Measurements from ENCODE around the gene QSOX2. TPM values are rescaled to one million over a fixed set of nuclear protein-coding genes. Genes with fewer than 3 reads are reported as not detected.

QSOX2 gene
- total RNA-seq, 1 experiment from 2014 or later, result 40.0 TPM

DNA sequence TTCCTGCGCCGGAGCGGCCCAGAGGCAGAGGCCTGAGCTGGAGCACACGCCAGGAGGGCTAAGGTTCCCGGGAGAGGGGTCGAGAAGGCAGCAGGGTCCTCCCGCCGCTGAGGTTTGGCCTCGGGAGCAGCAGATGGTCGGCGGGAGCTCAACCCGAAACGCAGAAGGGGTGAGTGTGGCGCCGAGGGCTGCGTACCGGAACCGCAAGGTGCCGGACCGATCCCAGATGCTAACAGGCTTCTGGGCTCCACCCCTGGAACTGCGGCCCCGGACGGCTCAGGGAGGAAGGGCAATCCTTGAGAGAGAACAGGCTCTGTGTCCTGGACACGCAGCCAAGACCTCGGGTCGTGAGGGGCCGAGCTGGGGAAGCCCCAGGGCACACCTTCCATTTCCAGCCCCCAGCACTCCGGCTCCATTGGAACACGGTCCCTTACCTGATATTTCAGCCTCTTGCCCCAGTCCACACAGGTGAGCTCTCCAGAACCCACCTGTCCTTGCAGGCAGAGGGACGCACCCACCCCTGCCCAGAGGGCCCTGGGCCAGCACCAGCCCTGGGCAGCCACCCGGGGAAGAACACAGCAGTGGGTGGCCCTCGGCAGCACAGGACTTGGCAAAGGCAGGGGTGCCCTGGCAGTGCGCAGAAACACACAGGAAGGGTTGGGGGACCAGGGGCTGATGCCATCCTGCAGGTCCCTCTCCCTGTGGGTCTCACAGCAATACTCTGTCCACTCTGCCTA is 42.0 kb downstream of the QSOX2 start:
- Histone ChIP-seq H3K36me3 (ENCODE audit: control insufficient read depth, insufficient read depth, low read length) (no peaks in the 10 kb centered on the region), H3K4me1 (ENCODE audit: control insufficient read depth, insufficient read depth, low read length) (peaks cover 2% of the 10 kb centered on the region; the same call in 1 of the 2 replicates), H3K27ac (ENCODE audit: low read length) (no peak overlapping the region), H3K9me3 (ENCODE audit: control insufficient read depth, insufficient read depth, low read depth, low read length) (no peaks in the 10 kb centered on the region), H3K27me3 (ENCODE audit: control insufficient read depth, insufficient read depth, low read length) (no peaks in the 10 kb centered on the region), H3K4me3 (ENCODE audit: low read depth in 2 of 2, low read length in 2 of 2) (no peak overlapping the region)
- ChIA-PET CTCF (no interaction called here), POLR2A (no interaction called here)
- BruUV-seq (replicated peaks), result no TSS peak
- intact Hi-C loops (cut with micrococcal nuclease; ENCODE audit: unreplicated experiment) (no loop called here), in situ Hi-C loops (cut with HindIII; ENCODE audit: low pct_unique_long_range_greater_than_20kb, low sequenced_read_pairs) (no loop called here)
- TF ChIP-seq TCF7L2 (IDR thresholded peaks at IDR 0.05; ENCODE audit: low read depth, low read length) (no peak), SIN3A (IDR thresholded peaks at IDR 0.05; ENCODE audit: borderline replicate concordance, insufficient read depth, low read depth, low read length) (no peak), POLR2AphosphoS5 (IDR thresholded peaks at IDR 0.05; ENCODE audit: low read depth, low read length) (no peak)
- TF ChIP-seq, protein P1, sequence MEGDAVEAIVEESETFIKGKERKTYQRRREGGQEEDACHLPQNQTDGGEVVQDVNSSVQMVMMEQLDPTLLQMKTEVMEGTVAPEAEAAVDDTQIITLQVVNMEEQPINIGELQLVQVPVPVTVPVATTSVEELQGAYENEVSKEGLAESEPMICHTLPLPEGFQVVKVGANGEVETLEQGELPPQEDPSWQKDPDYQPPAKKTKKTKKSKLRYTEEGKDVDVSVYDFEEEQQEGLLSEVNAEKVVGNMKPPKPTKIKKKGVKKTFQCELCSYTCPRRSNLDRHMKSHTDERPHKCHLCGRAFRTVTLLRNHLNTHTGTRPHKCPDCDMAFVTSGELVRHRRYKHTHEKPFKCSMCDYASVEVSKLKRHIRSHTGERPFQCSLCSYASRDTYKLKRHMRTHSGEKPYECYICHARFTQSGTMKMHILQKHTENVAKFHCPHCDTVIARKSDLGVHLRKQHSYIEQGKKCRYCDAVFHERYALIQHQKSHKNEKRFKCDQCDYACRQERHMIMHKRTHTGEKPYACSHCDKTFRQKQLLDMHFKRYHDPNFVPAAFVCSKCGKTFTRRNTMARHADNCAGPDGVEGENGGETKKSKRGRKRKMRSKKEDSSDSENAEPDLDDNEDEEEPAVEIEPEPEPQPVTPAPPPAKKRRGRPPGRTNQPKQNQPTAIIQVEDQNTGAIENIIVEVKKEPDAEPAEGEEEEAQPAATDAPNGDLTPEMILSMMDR (IDR thresholded peaks at IDR 0.05), result no peak
- TF ChIP-seq, protein P2, sequence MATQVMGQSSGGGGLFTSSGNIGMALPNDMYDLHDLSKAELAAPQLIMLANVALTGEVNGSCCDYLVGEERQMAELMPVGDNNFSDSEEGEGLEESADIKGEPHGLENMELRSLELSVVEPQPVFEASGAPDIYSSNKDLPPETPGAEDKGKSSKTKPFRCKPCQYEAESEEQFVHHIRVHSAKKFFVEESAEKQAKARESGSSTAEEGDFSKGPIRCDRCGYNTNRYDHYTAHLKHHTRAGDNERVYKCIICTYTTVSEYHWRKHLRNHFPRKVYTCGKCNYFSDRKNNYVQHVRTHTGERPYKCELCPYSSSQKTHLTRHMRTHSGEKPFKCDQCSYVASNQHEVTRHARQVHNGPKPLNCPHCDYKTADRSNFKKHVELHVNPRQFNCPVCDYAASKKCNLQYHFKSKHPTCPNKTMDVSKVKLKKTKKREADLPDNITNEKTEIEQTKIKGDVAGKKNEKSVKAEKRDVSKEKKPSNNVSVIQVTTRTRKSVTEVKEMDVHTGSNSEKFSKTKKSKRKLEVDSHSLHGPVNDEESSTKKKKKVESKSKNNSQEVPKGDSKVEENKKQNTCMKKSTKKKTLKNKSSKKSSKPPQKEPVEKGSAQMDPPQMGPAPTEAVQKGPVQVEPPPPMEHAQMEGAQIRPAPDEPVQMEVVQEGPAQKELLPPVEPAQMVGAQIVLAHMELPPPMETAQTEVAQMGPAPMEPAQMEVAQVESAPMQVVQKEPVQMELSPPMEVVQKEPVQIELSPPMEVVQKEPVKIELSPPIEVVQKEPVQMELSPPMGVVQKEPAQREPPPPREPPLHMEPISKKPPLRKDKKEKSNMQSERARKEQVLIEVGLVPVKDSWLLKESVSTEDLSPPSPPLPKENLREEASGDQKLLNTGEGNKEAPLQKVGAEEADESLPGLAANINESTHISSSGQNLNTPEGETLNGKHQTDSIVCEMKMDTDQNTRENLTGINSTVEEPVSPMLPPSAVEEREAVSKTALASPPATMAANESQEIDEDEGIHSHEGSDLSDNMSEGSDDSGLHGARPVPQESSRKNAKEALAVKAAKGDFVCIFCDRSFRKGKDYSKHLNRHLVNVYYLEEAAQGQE (IDR thresholded peaks at IDR 0.05; ENCODE audit: insufficient read depth in 1 of 2, low read depth in 2 of 2, low read length in 1 of 2), result peak in 1 of 2 experiments; percentile 36; a peak in 1 of 4 replicates
- ATAC-seq (peak; percentile 25; the same call in 1 of the 2 replicates), DNase-seq (ENCODE audit: low read depth, low spot score) (no peak)

DNA sequence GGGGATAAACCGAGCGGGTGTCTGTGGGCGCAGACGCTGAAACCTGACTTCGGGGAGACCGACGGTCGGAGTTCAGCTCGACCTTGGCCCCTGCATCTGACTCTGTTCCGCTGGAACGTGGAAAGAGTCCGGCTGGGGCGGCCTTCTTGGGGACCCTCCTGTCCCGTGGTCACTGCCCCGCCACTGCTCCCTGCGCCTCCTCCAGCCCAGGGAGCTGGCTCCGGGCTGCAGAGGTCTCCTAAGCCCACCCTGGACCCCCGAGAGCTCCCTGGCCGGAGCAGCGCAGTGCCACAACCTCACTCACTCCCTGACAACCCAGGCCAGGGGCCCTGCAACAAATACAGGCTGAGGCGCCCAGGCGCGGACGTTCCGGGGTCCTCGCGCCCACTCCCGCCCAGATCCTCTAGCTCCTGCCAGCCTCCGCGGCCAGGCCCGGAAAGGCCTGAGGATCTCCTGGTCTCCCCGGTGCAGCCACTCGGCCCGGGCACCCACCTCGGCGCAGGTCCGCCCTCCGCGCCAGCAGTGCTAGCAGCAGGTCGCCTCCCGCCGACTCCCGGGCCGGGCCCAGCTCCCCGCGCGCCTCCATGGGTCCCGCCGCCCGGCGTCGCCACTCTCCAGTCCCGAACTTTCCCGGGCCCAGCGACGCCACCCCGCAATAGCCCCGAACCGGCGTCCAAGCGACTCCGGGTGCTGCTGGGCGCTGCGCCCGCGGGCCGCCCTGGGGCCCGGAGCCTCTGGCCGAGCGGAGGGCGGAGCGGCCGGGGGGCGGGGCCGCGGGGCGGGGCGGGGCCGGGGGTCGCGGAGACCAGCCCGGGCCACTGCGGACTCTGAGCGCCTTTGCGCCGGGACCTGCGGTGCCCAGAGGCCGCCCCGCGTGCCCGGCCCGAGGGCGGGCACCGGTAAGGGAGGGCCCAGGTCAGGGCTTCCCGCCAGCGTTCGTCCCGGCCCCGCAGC is 42.9 kb downstream of the QSOX2 start:
- ChIA-PET CTCF (no interaction called here), POLR2A (no interaction called here)
- in situ Hi-C loops (cut with HindIII; ENCODE audit: low pct_unique_long_range_greater_than_20kb, low sequenced_read_pairs) (no loop called here), intact Hi-C loops (cut with micrococcal nuclease; ENCODE audit: unreplicated experiment) (no loop called here)
- Histone ChIP-seq H3K4me1 (ENCODE audit: control insufficient read depth, insufficient read depth, low read length) (peaks cover 2% of the 10 kb centered on the region; the same call in 1 of the 2 replicates), H3K9me3 (ENCODE audit: control insufficient read depth, insufficient read depth, low read depth, low read length) (no peaks in the 10 kb centered on the region), H3K27me3 (ENCODE audit: control insufficient read depth, insufficient read depth, low read length) (no peaks in the 10 kb centered on the region), H3K4me3 (ENCODE audit: low read depth in 2 of 2, low read length in 2 of 2) (no peak overlapping the region), H3K36me3 (ENCODE audit: control insufficient read depth, insufficient read depth, low read length) (no peaks in the 10 kb centered on the region), H3K27ac (ENCODE audit: low read length) (no peak overlapping the region)
- no TSS peak for BruUV-seq (replicated peaks)
- ATAC-seq (no peak), DNase-seq (ENCODE audit: low read depth, low spot score) (no peak)
- TF ChIP-seq POLR2AphosphoS5 (IDR thresholded peaks at IDR 0.05; ENCODE audit: low read depth, low read length), result no peak
- no peak for TF ChIP-seq SIN3A (IDR thresholded peaks at IDR 0.05; ENCODE audit: borderline replicate concordance, insufficient read depth, low read depth, low read length)

All from Panc1 (cell line).